Heart left ventricle (tissue), 16 donors: ENCODE results near the gene UNC119. TPM values are rescaled to one million over a fixed set of nuclear protein-coding genes. Genes with fewer than 3 reads are reported as not detected.

ENCODE experiments used
- ATAC-seq, 4 donors: fragments of 200-7000 bp; cut with Tn5 transposase; one replicate each; pipeline ENCODE4 v1.9.1; 2020 to 2022; ENCODE audit warnings: moderate library complexity in 4 of 4, mild to moderate bottlenecking in 3 of 4, moderate number of reproducible peaks in 1 of 4
- DNase-seq, 5 donors: peaks; one replicate each; pipeline ENCODE4 v3.0.0-alpha.2; 2020
- H3K27ac ChIP-seq, 12 donors: fragments of 200-600 bp; sonication (generic) in 4 of 12; one replicate each; pipeline versions ENCODE4 v1.5.0 to v1.8.0; 2016 to 2022; ENCODE audit warnings: mild to moderate bottlenecking in 2 of 12
- H3K27me3 ChIP-seq, 9 donors: fragments of 200-600 bp; sonication (generic) in 2 of 9; one replicate each; pipeline versions ENCODE4 v1.5.1 to v1.8.0; 2016 to 2022; ENCODE audit warnings: mild to moderate bottlenecking in 3 of 9
- H3K36me3 ChIP-seq, 9 donors: fragments of 200-600 bp; sonication (generic) in 2 of 9; one replicate each; pipeline versions ENCODE4 v1.5.0 to v1.8.0; 2018 to 2022; ENCODE audit warnings: mild to moderate bottlenecking in 2 of 9
- H3K4me1 ChIP-seq, 12 donors: fragments of 200-600 bp; sonication (generic) in 4 of 12; one replicate each; pipeline versions ENCODE4 v1.5.0 to v1.8.0; 2016 to 2022; ENCODE audit warnings: mild to moderate bottlenecking in 3 of 12
- H3K4me3 ChIP-seq, 12 donors: fragments of 200-600 bp; sonication (generic) in 4 of 12; one replicate each; pipeline versions ENCODE4 v1.5.0 to v1.8.0; 2017 to 2022; ENCODE audit warnings: mild to moderate bottlenecking in 9 of 12, moderate library complexity in 4 of 12
- H3K9me3 ChIP-seq, 12 donors: fragments of 200-600 bp; sonication (generic) in 4 of 12; one replicate each; pipeline versions ENCODE4 v1.5.0 to v1.8.0; 2016 to 2022; ENCODE audit warnings: mild to moderate bottlenecking in 1 of 12
- CTCF ChIP-seq, 12 donors: fragments of 200-600 bp; sonication (generic) in 4 of 12; IDR thresholded peaks; one replicate each; pipeline versions ENCODE4 v1.5.0 to v1.8.0; 2018 to 2022; ENCODE audit warnings: antibody characterized with exemption in 12 of 12, mild to moderate bottlenecking in 5 of 12
- POLR2A ChIP-seq, 2 donors: fragments of 450-650 bp; IDR thresholded peaks; one replicate each; pipeline ENCODE4 v1.6.1; 2017; ENCODE audit warnings: antibody characterized with exemption in 2 of 2, mild to moderate bottlenecking in 2 of 2, moderate library complexity in 2 of 2
- WGBS, 4 donors: extraction: QIAGEN DNeasy Blood & Tissue Kit in 2 of 4; methylation state at CpG; one replicate each; pipeline versions ENCODE4 v1.1.5 to v1.1.7; 2013 to 2018; 5-methylcytosine and 5-hydroxymethylcytosine counted together
- intact Hi-C, 10 donors: fragments of 100-400 bp; cut with DNase I; formaldehyde crosslinking; loops; one replicate each; pipeline versions ENCODE4 v1.11.1 to v1.14.2; 2022
- polyA plus RNA-seq, 2 donors: library from polyadenylated mRNA; stranded (reverse); fragments of 200-250 nt; gene quantifications; one replicate each; pipeline ENCODE4 v1.2.3, GENCODE V29; 2013
- total RNA-seq, 9 donors: library from RNA; depleted of rRNA in 2 of 9; stranded (reverse); fragments of >200 nt in 2 of 9; fragmentation: NEBNext Ultra II Directional in 3 of 9; extraction: Animal tissue kit (Norgen Biotek cat#: 25700) in 3 of 9; gene quantifications; one replicate each; pipeline versions ENCODE4 v1.1.0 to v1.2.4, GENCODE V29; 2016 to 2023
- donor health status: ischemic (EF 13 %, LVEDD 7.1; RV severe dilation, severe dysfunction).
- donor health status: healthy with polysubstance abuse.
- donor health status: DM: no; HTN: yes; CAD: no.
- donor health status: DM: no; HTN: no; CAD: no.
- donor health status: ischemic (EF 25% LVEDD 6.9; RV normal size, moderate dysfunction).
- donor health status: ischemic (EF 25% LVEDD 5.7; RV mildly dilated, moderate dysfunction).
- donor health status: healthy.
- donor health status: DM: yes; HTN: yes; CAD: no.
- donor health status: ischemic (EF 35%, LVEDD 5.7; RV mildly dilated, moderate dysfunction).
- donor health status: nonischemic (EF 11% LVEDD 7.7; RV severe dilation, severe dysfunction).
- donor health status: DM: yes; HTN: yes; CAD: no.
- donor health status: PGD.
- donor health status: ischemic (EF 29% LVEDD 5.4; RV normal size, mild dysfunction).
- donor health status: nonischemic (EF 23%, LVEDD 6.1; RV moderate dilation, normal function).

The UNC119 gene
- total and polyA plus RNA-seq, 11 donors, result 12.8 to 30.7 (median 19.2) TPM

GRCh38 chr17:28511858-28512461 is 40.5 kb downstream of the UNC119 start:
- no peak overlapping the region for H3K27ac ChIP-seq
- WGBS, 4 donors, result 64 to 75% (median 71%) methylated on average over 3 of the region's 3 CpGs
- intact Hi-C loops, result no loop called here
- ATAC-seq (no peak), DNase-seq (no peak)
- TF ChIP-seq CTCF (IDR thresholded peaks at IDR 0.05) (no peak), POLR2A (IDR thresholded peaks at IDR 0.05) (no peak)
- H3K36me3 ChIP-seq, result no peaks in the 10 kb centered on the region
- H3K27me3 ChIP-seq, result peaks cover 0 to 55% (median 16%) of the 10 kb centered on the region in 9 donors
- no peaks in the 10 kb centered on the region for H3K9me3 ChIP-seq
- H3K4me1 ChIP-seq, result no peaks in the 10 kb centered on the region
- no peak overlapping the region for H3K4me3 ChIP-seq

DNA sequence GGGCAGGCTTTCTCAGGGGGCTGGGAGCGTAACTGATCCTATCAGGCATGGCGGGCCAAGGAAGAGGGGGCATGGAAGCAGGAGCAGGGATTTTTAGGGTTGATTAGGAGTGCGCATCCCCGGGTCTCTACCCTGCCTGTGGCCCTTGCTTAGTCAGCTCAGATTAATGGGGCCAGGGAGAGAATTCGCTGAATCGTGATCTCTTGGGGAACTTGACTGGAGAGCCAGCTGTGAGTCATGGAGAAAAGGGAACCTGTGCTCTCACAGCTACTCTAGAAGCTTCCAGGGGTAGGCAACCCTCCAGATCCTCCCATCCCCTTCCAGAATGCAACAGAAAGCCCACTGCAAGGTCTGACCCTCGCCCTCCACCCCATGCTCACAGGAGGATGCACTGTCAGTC is 42.6 kb downstream of the UNC119 start:
- H3K27me3 ChIP-seq, result peaks cover 0 to 60% (median 16%) of the 10 kb centered on the region in 9 donors
- H3K4me3 ChIP-seq, result no peak overlapping the region
- H3K27ac ChIP-seq, result no peak overlapping the region
- no peak for DNase-seq
- intact Hi-C loops, result no loop called here
- peak in 2 of 4 donors; percentile 18 to 43 for ATAC-seq
- no peaks in the 10 kb centered on the region for H3K4me1 ChIP-seq
- no peaks in the 10 kb centered on the region for H3K36me3 ChIP-seq
- 71 to 80% (median 76%) methylated on average over 7 of the region's 7 CpGs for WGBS, 4 donors
- no peaks in the 10 kb centered on the region for H3K9me3 ChIP-seq
- no peak for TF ChIP-seq CTCF (IDR thresholded peaks at IDR 0.05)
- no peak for TF ChIP-seq POLR2A (IDR thresholded peaks at IDR 0.05)

DNA sequence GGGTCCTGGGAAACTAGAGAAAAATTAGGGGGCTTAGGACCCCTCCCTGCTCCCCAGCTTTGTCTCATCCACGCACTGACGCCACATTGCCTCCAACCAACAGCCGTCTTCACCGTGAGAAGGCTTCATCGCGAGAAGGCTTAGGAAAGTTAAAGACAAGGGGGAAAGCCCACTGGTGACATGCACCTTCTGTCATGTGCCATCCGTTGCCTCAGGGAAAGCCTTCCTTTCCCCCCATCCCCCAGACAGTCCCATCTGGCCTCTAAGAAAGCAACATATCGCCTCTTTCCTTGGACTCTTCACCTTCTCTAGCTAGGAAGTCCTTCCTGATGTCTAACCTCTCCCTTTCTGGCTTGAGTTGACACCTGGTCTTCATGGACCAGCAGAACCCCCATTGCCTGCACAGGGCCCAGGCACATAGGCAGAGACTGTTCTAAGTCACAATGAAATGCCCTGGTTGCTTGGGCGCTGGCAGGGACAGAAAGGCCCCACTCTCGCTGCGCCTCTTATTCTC is 44.2 kb downstream of the UNC119 start:
- Histone ChIP-seq H3K27ac (no peak overlapping the region), H3K9me3 (no peaks in the 10 kb centered on the region), H3K4me1 (no peaks in the 10 kb centered on the region), H3K36me3 (no peaks in the 10 kb centered on the region), H3K4me3 (no peak overlapping the region), H3K27me3 (peaks cover 0 to 50% (median 6%) of the 10 kb centered on the region in 9 donors)
- WGBS, 4 donors, result 57 to 67% (median 62%) methylated on average over 10 to 11 of the region's 11 CpGs
- TF ChIP-seq POLR2A (IDR thresholded peaks at IDR 0.05) (no peak), CTCF (IDR thresholded peaks at IDR 0.05) (no peak)
- ATAC-seq (no peak), DNase-seq (no peak)
- intact Hi-C loops, result no loop called here

- WGBS, 4 donors, result 23 to 34% (median 30%) methylated on average over 12 to 24 of the region's 24 CpGs
- intact Hi-C loops, result no loop called here
- H3K27ac ChIP-seq, result no peak overlapping the region
- peaks cover 0 to 47% (median 6%) of the 10 kb centered on the region in 9 donors for H3K27me3 ChIP-seq
- no peaks in the 10 kb centered on the region for H3K9me3 ChIP-seq
- no peaks in the 10 kb centered on the region for H3K36me3 ChIP-seq
- DNase-seq (no peak), ATAC-seq (no peak)
- H3K4me3 ChIP-seq, result no peak overlapping the region
- H3K4me1 ChIP-seq, result no peaks in the 10 kb centered on the region
- no peak for TF ChIP-seq CTCF (IDR thresholded peaks at IDR 0.05)
- no peak for TF ChIP-seq POLR2A (IDR thresholded peaks at IDR 0.05)
These were observed 44.7 kb downstream of the UNC119 start for GRCh38 chr17:28507567-28508203.
